Tibial artery (tissue), 4 donors: ENCODE results near the gene CLRN1.

Source experiments
- DNase-seq, 2 donors: peaks; one replicate each; pipeline ENCODE4 v3.0.0-alpha.2; 2019
- H3K27ac ChIP-seq, 2 donors: fragments of 200-600 bp; sonication (generic) in 1 of 2; 1 replicate in 1 of 2; 2 replicates in 1 of 2; pipeline ENCODE4 v1.5.1; 2018 to 2019; ENCODE audit warnings: mild to moderate bottlenecking in 1 of 2
- H3K27me3 ChIP-seq, 2 donors: fragments of 200-600 bp; sonication (generic) in 1 of 2; one replicate each; pipeline versions ENCODE4 v1.5.1 to v1.6.0; 2016 to 2019
- H3K36me3 ChIP-seq, 3 donors: fragments of 200-600 bp; sonication (generic) in 2 of 3; one replicate each; pipeline ENCODE4 v1.5.1; 2016 to 2019; ENCODE audit warnings: mild to moderate bottlenecking in 2 of 3
- H3K4me1 ChIP-seq, 4 donors: fragments of 200-600 bp; sonication (generic) in 2 of 4; 1 replicate in 3 of 4; 2 replicates in 1 of 4; pipeline ENCODE4 v1.5.1; 2016 to 2019
- H3K4me3 ChIP-seq, 2 donors: fragments of 200-600 bp; sonication (generic) in 1 of 2; 1 replicate in 1 of 2; 2 replicates in 1 of 2; pipeline ENCODE4 v1.5.1; 2018 to 2019; ENCODE audit warnings: mild to moderate bottlenecking in 2 of 2
- H3K9me3 ChIP-seq, 3 donors: fragments of 200-600 bp; sonication (generic) in 1 of 3; one replicate each; pipeline ENCODE4 v1.5.1; 2016 to 2019
- intact Hi-C: fragments of 100-400 bp; cut with DNase I; formaldehyde crosslinking; loops from one replicate; pipeline ENCODE4 v1.15.0; 2023; ENCODE audit warnings: low total_unique reads
- TF ChIP-seq, protein P1 (sequence below), 2 experiments: fragments of 200-600 bp in 1 of 2; fragments of 450-650 bp in 1 of 2; IDR thresholded peaks; one replicate each; pipeline ENCODE4 v1.5.1; 2017 to 2019; ENCODE audit warnings: antibody characterized with exemption in 2 of 2, mild to moderate bottlenecking in 1 of 2, moderate library complexity in 1 of 2

Gene CLRN1

DNA sequence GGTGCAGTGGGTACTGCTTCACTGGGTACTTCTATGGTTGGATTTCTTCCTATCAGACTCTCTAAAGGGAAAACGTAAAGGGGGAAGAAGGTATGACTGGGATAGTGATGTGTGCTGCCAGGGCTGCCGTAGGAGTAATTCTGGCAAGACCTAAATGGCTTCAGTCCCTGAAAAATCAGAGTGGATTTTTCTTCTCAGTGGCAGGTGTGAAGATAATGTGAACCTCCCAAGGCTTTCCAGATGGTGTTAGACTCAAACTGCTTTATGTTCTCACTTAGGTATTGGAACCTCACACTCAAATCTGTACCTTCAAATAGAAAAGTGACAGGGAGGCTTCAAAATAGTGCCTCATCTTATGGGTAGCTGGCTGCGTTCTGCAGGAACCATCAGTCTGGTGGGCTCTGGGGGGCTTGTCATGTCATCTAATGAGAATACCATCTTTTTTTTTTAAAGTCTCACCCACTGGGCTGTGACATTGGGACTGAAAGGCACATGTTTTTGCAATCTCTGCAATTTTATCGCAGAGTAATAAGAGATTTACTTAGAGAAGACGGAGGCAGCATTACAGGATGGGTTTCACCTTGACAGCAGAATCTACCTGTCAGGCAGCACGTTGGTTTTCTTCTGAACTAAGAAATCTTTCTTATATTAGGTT is 95.8 kb downstream of the CLRN1 start:
- no peak for DNase-seq
- Histone ChIP-seq H3K4me3 (no peak overlapping the region), H3K27me3 (no peaks in the 10 kb centered on the region), H3K27ac (no peak overlapping the region), H3K36me3 (no peaks in the 10 kb centered on the region), H3K4me1 (peaks cover 0 to 13% (median 2%) of the 10 kb centered on the region in 4 donors), H3K9me3 (no peaks in the 10 kb centered on the region)
- TF ChIP-seq, protein P1, sequence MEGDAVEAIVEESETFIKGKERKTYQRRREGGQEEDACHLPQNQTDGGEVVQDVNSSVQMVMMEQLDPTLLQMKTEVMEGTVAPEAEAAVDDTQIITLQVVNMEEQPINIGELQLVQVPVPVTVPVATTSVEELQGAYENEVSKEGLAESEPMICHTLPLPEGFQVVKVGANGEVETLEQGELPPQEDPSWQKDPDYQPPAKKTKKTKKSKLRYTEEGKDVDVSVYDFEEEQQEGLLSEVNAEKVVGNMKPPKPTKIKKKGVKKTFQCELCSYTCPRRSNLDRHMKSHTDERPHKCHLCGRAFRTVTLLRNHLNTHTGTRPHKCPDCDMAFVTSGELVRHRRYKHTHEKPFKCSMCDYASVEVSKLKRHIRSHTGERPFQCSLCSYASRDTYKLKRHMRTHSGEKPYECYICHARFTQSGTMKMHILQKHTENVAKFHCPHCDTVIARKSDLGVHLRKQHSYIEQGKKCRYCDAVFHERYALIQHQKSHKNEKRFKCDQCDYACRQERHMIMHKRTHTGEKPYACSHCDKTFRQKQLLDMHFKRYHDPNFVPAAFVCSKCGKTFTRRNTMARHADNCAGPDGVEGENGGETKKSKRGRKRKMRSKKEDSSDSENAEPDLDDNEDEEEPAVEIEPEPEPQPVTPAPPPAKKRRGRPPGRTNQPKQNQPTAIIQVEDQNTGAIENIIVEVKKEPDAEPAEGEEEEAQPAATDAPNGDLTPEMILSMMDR (IDR thresholded peaks at IDR 0.05): no peak
- intact Hi-C loops: no loop called here
